GM12801 (cell line): ENCODE data around the gene CAMK2A.

Experiments used
- CTCF ChIP-seq: IDR thresholded peaks from one replicate; pipeline ENCODE4 v1.5.1; 2011; ENCODE audit warnings: control low read depth; ENCODE audit not compliant: insufficient read length; ENCODE audit errors: extremely low read depth

CAMK2A gene

GRCh38 chr5:150263375-150263775, 26.2 kb downstream of the CAMK2A start:
- no peak for TF ChIP-seq CTCF

GRCh38 chr5:150262502-150262901, 27.1 kb downstream of the CAMK2A start:
- no peak for TF ChIP-seq CTCF

GRCh38 chr5:150261231-150261630, 28.3 kb downstream of the CAMK2A start:
- TF ChIP-seq CTCF: no peak

- no peak for TF ChIP-seq CTCF
These were observed 31.4 kb downstream of the CAMK2A start for GRCh38 chr5:150258130-150258529.

- no peak for TF ChIP-seq CTCF
These were observed 32.1 kb downstream of the CAMK2A start for GRCh38 chr5:150257424-150257823.

GRCh38 chr5:150256410-150257064, 33.0 kb downstream of the CAMK2A start:
- TF ChIP-seq CTCF: no peak

GRCh38 chr5:150255659-150256409, 33.7 kb downstream of the CAMK2A start:
- no peak for TF ChIP-seq CTCF
